Stromal cell of bone marrow (primary cell): ENCODE data around the gene NAA60.
"Not testable (repeated sequence)": the region's sequence is repeated elsewhere in the genome, so short reads cannot be mapped to it uniquely, and the experiment has no call there.

Source experiments
- DNase-seq: peaks from one replicate; pipeline ENCODE4 v3.0.0-alpha.2; 2012; ENCODE audit warnings: low read depth

The NAA60 gene

DNA sequence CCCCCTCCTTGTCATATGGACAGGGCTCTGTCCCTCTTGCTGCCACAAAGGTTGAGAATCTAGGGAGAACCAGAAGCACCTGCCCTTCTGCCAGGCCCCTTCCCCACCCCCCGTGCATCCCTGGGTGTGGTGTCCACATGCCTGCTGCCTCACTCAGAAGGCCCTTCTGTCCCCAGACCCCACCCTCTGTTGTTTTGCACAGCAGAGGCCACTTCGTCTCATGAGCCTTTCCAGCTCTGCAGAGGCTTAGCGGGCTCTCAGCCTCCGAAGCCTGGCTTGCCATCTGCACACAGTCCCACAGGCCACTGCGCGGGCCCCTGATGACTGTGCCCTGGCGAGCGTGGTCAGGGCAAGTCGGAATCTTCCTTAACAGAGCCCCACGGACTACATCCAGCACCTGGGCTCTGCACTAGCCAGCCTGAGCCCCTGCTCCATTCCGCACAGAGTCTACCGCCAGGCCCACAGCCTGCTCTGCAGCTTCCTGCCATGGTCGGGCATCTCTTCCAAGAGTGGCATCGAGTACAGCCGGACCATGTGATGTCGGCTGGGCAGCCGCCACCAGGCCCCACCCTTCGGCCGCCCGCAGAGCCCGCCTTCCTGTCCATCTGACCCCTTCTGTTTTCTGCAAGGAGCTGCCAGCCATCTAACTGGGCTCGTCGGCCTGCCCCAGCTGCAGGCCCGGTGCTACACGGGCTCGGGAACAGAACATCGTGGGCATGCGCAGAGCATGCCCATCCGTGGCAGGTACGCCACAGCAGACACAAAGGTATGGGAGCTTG, 41.0 kb downstream of the NAA60 start:
- DNase-seq = no peak

DNA sequence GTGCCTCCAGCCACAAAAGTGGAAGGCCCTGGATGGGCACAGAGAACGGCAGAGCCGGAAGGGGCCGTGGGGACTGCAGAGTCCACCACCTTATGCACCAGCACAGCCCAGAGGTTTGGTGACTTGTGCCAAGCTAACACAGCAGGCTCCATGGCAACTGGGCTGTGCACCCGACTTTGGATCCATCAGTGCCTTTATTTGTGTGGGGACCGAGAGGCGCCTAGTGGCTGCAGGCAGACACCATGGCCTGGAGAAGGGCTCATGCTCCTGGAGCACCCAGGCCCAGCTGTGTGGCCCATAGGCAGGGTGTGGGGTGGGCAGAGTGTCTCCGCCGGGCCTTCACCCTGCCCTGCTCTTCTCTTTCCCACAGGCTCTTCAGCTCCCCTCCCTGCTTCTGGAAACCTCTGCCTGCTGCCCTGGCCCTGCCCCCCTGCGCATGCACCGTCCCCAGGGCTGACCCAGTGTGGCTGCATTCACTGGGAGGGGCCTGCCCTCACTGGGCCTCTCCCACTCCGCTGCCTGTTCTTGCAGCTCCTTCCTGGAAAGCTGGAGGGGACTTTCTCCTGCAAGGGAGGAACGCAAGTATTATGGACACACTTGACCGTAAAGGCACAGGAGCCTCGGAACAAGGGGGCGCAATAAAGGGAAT, 41.7 kb downstream of the NAA60 start:
- no peak for DNase-seq

DNA sequence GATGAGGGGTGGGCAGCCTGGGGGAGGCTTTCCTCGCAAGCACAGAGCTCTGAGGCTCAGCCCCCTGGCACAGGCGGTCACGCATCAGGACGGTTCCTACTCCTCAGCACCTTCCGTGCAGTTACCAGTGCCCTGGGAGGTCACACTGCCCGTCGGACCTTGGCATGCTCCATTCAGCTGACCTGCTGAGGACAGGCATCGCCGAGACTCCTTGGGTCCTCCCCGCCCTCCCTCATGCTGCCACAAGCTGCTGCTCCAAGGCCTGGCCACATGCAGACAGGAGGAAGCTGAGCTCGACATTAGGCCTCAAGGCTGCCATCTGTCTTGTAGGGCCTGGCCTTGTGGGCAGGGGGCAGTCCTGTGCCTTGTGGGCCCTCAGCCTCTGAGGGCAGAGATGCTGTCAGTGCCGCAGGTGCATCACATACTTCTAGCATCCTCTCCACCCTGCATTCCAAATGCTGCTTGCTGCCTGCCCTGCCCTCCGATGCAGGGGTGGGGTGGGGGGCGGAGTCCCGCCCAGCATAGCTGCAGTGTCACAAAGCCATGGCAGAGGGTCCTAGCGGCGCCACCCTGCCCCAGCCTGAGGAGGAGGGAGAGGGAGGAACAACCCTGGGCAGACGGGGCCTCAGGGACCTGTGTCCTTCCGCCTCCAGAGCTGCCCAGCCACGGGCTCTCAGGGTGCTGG, 42.5 kb downstream of the NAA60 start:
- no peak for DNase-seq

DNA sequence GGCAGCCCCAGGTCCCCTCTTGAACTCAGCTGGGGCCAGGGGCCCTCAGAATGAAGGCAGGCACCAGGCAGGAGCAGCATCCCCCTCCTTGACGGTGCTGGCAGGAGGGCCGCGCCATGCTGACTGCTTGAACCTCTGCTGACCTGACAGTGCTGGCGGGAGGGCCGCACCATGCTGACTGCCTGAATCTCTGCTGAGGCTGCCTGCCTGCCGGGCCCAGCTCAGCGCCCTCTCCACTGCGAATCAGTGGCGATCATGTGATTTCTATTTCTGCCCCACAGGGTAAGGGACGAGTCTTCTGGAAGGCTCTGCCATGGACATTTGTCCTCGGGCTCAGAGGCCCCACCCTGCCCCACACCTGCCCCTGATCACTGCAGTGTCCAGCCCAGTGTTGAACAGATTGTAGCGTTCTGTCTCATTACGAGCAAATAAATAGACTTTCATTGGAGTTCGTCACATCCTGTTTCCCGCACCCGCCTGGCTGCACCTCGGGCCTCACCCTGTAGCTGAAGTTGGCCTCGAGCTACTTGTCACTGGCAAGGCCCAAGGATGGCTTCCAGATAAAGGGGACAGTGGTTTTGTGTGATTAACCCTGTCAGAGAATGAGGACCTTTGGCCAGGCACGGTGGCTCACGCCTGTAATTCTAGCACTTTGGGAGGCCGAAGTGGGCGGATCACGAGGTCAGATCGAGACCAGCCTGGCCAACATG, 43.2 kb downstream of the NAA60 start:
- DNase-seq = no peak

DNA sequence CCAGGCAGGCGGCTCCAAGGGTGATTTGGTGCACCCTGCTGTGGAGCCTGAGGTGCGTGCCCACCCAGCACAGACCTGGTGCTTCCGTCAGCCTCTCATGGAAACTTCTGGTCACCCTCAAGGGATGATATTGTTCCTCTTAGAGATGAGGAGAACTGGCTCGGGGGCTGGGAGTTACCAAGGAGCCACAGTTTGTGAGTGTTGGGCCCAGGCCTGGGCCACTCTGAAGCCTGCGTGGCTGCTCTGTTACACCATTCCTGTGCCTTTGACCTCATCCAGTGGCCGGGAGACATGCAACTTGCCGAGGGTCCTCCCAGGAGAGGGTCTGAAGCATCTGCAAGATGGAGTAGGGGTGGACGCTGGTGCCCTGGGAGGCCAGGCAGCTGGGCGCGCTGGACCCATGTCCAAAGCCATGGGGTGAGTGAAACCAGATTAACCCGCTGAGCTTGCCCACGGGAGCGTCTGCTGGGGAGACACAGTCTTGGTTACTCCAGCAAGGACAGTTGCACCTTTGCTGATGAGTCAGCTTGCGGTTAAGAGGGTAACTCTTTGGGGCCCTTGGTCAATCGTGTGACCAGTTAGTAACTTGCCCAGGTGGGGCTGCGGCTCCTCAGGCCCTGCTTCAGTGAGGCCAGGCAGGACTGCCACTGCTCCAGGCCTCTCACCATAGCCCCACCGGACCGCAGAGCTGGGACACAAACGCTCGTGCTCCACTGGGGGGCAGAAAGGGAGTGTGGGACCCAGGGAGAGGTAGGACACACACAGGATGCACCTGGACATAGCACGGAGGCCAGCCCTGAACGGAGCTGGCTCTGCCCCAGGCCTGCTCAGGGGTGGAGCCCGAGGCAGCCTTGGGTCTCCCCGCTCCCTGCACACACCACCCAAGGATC, 44.3 kb downstream of the NAA60 start:
- no peak for DNase-seq

DNA sequence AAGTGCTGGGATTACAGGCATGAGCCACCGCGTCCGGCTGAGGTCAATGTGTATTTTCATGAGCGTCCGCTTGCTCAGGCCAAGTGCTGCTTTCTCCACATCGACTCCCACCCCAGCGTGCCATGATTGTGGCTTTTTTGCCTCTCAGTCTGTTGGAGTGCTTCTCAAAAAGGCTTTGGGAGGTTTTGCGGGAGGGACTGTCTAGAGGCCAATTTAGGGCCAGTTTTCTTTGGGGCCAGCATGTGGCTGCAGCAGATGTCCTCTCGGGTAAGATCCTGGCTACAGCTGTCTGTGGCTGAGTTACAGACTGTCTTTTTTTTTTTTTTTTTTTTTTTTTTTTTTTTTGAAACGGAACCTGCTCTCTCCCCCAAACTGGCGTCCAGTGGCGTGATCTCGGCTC, 45.3 kb downstream of the NAA60 start:
- DNase-seq = no peak

DNA sequence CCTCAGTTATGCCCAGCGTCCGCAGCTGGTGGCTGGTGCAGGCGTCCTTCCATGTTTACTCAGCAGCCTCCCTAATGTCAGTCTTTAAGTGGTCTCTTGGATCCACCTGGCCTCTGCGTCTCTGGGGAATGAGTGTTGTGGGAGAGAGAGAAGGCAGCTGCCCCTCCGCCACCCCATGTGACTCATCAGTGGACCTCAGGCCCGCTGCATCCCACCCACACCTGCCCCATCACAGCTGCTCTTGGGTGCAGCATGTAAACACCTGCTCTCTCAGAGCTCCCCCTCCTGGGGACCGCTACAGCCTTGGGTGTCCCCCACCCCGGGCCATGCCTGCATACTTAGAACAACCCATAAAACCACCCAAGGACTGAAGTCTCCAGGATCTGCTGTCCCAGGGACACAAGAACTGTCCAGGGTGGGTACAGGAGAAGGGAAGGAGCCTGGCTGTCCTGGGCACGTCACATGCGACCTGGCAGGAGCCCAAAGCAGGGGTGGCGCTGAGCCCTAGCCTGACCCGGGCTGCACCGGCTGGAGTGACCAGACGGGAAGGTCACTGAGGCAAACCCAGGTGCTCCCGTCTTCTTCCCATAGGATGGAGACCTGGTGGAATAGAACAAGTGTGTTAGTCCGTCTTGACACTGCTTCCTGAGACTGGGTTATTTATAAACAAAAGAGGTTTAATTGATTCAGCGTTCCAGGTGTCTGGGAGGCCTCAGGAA, 47.6 kb downstream of the NAA60 start:
- no peak for DNase-seq

DNA sequence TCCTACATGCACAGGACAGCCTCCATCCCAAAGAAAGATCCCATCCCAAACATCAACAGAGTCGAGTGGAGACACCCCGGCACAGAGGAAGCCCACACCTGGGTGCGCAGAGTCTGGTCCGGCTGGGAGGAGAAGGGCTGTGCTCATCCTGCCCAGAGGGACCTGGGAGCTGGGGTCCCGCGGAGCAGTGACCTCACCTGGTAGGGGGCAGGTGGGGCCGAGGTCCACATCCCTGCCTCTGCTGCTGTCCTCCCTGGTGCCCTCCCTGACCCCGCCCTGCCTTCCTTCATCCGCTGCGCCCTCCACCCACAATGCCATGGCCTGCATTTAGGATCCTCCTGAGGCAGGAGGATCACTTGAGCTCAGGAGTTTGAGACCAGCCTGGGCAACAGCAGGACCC, 48.9 kb downstream of the NAA60 start:
- no peak for DNase-seq

DNA sequence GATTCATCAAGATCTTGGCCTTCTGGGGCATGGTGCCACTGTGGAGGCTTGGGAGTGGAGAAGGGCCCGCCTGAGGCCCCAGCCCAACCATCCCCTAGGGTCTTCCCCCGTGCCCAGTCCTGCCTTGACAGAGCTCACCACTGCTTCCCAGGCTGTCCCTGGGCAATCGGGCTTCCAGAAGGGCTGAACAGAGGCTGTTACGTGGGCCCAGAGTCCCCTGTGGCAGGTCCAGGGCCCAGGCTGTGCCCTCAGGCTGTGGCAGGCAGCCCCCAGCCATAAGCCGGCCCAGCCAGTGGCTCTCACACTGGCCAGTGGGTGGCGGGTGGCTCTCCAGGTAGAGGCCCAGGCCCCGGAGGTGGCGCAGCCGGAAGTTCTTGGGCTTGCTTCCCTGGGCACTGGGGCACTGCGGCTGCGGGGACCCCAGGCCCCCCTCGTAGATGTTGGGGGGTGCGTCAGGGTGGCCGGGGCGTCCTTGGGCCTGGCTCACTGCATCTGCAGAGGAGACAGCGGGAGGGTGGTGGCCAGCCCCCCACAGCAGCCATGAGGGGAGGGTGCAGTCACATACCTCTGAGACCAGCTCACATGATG, 51.0 kb downstream of the NAA60 start:
- DNase-seq = no peak

DNA sequence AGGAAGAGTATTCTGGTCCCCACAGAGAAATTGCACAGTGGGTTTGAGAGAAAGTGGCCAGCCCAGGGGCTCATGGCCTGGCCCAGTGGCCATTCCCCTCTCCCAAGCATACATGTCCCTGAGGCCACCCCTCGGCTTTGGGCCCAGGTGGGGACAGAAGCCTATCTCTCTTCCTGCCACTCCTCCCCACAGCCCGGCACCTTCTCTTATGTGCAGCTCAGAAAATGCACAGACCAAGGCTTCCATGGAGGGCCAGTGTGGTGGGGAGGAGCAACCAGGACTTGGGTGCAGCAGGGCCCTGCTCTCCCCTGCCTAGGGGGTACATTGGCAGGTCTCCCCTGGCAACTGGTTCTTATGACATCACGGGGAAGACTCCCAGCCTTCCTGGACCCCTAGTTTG, 51.7 kb downstream of the NAA60 start, which contains the start of gene C16orf90:
C16orf90 (minus strand) TSS at position 314 of the 400 bp plus-strand sequence; CDS start at position 246, 68 bp downstream.
- DNase-seq = no peak

DNA sequence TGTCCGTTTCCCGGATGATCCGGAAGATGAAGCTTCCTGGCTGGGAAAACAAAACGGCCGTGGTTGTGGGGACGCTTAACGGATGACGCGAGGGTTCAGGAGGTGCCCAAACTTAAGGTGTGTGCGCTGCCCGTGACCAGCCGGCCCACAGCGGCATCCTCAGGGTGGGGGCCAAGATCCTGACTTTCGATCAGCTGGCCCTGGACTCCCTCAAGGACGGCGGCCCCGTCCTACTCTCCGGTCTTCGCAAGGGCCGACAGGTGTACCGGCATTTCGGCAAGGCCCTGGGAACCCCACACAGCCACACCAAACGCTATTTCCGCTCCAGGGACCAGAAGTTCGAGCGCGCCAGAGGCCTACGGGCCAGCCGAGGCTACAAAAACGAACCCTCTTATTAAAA, 52.9 kb downstream of the NAA60 start:
- no peak for DNase-seq

DNA sequence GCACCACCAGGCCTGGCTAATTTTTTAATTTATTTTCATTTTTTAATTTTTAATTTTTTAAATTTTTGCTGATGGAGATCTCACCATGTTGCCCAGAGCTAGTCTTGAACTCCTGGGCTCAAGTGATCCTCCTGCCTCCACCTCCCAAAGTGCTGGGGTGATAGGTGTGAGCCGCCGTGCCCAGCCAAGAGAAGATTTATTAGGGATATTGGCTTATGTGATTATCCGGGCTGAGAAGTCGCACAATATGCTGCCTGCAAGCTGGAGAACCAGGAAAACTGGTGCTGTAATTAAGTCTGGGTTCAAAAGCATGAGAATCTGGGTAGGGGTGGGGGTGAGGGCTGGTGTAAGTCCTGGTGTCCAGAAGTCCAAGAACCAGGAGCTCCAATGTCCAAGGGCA, 54.3 kb downstream of the NAA60 start:
- DNase-seq = no peak

DNA sequence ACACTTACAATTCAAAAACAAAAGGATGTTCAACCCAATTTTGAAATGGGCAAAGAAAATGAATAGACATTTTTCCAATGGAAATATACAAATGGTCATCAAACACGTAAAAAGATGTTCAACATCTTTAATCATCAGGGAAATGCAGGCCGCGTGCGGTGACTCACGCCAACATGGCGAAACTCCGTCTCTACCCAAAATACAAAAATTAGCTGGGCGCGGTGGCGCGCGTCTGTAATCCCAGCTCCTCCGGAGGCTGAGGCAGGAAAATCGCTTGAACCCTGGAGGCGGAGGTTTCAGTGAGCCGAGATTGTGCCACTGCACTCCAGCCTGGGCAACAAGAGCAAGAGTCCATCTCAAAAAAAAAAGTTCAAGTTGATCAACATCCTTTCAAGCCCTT, 55.5 kb downstream of the NAA60 start:
- DNase-seq = no peak

DNA sequence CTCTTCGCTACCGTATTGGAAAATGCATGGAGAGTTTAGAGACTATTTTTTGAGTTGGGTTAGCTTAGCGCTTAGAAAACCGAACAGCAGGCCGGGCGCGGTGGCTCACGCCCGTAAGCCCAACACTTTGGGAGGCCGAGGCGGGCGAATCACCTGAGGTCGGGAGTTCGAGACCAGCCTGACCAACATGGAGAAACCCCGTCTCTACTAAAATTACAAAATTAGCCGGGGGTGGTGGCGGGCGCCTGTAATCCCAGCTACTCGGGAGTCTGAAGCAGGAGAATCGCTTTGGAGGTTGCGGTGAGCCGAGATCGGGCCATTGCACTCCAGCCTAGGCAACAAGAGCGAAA, 57.9 kb downstream of the NAA60 start:
- DNase-seq = not testable (repeated sequence)

DNA sequence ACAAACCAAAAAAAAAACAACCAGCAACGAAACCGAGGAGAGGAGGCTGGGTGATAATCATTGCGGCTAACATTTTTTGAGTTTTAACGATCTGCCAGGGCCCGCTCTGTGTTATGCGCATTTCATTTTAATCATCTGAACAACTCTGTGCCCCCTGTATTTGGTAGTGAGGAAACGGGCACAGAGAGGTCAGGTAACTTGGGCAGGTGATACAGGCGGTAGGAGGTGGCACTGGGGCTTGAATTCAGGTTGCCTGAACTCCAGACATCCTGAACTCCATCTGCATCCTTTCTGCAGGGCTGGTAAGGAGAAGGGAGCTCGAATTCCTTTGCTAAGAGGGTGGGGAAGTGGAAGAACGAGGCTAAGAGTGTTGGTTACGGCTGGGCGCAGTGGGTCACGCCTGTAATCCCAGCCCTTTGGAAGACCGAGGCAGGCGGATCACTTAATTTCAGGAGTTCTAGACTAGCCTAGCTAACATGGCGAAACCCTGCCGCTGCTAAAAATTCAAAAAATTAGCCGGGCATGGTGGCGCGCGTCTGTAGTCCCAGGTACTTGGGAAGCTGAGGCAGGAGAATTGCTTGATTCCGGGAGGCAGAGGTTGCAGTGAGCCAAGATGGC, 58.4 kb downstream of the NAA60 start:
- no peak for DNase-seq

DNA sequence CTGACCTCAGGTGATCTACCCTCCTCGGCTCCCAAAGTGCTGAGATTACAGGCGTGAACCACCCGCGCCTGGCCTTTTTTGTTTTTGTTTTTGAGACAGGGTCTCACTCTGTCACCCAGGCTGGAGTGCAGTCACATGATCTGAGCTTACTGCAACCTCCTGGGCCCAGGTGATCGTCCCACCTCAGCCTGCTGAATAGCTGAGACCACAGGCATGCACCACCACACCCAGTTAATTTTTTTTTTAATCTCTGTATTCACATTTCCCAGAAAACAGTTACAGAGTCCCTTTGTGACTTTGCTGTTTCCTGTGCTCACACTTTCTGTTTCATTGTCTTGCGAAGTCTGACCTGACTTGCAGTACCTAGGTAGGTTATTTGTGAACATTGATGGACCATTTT, 60.0 kb downstream of the NAA60 start:
- no peak for DNase-seq

DNA sequence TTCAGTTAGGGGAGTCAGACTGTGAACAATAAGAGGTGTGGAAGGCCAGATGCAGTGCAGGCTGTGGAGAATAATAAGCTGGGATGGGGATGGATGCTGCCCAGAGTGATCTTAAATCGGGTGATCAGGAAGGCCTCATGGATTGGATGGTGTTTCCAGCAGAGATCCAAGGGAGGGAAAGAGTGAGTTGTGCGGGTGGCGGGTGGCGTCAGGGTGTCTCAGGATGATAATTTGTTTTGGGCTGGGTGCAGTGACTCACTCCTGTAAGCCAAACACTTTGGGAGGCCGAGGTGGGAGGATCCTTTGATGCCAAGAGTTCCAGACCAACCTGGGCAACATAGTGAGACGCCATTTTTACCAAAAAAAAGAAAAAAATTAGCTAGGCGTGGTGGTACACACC, 65.3 kb downstream of the NAA60 start:
- no peak for DNase-seq

DNA sequence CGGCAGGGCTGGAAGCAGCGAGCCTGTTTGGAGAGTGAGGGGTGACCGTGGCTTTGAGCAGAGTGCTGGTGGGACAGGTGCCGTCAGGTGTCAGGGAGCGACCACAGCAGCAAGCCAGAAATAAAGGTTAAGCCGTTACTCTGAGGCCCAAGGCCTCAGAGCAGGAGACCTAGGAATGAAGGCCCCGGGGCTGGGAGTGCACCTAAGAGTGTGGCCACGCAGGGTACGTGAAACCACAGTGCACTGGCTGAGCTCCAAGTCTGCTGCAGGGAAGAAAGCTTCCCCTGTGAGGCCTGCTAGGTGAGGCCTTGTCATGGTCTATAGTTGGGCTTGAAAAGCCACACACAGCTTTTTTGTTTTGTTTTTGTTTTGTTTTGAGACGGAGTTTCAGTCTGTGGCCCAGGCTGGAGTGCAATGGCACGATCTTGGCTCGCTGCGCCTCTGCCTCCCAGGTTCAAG, 66.0 kb downstream of the NAA60 start:
- no peak for DNase-seq

DNA sequence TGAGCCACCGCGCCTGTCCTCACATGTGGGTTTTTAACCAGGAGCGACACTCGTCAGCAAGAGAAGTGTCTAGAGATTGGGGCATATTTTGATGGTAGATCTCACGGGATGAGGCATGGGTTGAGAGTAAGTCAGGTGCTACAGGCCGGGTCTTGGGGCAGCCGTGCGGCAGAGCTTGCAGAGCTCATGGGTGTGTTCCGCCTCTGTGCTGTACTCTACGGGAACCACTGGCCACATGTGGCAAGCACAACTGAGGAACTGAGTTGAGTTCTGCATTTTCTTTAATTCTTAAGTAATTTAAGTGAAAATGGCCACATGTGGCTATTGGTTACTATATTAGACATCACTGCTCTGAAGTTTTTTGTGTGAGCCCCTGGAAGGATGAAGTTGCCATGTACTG, 66.9 kb downstream of the NAA60 start:
- DNase-seq = no peak
